ENCODE results near the gene SEPHS2.
"Not testable (repeated sequence)": the region's sequence is repeated elsewhere in the genome, so short reads cannot be mapped to it uniquely, and the experiment has no call there.

The SEPHS2 gene, protein sequence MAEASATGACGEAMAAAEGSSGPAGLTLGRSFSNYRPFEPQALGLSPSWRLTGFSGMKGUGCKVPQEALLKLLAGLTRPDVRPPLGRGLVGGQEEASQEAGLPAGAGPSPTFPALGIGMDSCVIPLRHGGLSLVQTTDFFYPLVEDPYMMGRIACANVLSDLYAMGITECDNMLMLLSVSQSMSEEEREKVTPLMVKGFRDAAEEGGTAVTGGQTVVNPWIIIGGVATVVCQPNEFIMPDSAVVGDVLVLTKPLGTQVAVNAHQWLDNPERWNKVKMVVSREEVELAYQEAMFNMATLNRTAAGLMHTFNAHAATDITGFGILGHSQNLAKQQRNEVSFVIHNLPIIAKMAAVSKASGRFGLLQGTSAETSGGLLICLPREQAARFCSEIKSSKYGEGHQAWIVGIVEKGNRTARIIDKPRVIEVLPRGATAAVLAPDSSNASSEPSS

DNA sequence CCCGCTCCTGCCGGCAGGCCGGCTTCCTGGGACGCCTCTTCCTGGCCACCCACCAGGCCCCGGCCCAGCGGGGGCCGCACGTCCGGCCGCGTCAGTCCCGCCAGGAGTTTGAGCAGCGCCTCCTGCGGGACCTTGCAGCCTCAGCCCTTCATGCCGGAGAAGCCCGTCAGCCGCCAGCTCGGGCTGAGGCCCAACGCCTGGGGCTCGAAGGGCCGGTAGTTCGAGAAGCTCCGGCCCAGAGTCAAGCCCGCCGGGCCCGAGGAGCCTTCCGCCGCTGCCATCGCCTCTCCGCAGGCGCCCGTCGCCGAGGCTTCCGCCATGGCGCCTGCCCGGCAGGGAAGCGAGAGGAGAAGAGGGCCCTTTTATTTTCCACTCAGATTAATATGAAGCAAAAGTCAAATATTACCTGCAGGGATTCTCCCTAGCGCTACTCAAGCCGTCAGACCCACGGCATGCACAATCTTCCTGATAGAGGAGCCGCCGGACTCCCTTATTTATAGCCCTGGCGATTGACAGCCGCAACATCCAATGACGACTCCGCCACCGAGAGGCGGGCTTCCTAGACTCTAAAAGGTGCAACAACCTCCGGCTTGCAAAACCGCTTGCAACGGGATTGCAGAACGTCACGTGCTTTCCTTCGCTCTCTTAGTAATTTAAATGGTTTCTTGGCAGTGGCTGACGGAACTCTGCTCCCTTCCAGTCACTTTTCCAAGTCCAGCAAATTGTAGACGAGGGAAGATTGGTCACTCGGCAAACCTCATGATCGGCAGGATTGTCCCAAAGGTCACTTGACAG lies at the start of gene SEPHS2:
SEPHS2 (minus strand) TSS at position 467 of the 795 bp plus-strand sequence; CDS start at position 320, 147 bp downstream.
- DNase-seq = peak; percentile 96

DNA sequence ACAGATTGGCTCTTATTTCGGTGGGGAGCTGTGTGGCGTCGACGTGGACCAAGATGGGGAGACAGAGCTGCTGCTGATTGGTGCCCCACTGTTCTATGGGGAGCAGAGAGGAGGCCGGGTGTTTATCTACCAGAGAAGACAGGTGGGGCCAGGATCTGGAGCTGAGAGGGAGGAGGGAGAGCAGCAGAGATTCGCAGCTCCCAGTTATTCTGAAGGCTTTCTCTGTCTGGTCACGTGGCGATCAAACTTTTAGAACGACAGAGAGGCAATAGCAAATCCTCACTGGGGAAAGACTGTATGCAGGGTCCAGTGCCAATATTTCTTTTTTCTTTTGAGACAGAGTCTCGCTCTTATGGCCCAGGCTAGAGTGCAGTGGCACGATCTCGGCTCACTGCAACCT lies 49.0 kb upstream of the SEPHS2 start:
- DNase-seq = no peak

DNA sequence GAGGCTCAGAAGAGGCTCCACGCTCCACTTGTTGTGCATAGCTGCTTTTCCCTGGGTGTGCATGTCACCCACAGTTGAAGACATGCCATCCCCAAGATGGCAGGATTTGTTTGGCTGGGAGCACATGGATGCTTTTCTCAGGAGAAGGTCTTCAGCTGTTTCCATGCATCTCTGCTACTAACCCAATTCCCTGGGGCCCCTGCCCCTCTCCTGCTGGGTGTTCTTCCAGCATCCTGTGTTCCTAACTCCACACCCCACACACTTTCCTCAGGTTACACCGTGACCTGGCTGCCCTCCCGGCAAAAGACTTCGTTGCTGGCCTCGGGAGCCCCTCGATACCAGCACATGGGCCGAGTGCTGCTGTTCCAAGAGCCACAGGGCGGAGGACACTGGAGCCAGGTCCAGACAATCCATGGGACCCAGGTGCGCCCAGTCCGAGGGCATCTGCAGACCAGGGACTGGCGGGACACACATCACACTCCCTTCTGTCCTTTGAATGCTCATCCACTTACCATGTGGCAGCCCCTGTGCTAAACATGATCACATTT lies 48.3 kb upstream of the SEPHS2 start:
- DNase-seq = no peak

DNA sequence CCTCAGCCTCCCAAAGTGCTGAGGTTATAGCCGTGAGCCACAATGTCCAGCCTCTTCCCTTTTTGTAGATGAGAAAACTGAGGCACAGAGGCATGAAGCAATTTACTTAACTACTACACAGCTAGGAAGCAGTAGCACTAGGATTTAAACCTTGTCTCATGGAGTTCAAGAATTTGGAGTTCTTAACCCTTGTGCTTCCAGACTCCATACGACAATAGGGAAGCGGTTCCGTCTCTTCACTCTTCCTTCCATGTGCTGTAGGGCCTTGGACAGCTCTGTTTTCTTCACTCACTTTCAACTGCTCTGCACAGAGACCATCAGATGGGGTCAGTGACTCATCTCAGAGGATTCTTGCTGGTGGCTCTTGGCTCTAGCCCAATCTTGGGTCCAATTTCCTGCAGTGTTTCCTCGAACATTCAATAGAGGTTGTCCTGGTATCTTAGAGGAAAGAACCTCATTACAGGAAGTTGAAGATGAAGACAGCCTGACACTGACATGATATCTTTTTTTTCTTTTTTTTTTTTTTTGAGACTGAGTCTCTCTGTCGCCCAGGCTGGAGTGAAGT lies 46.2 kb upstream of the SEPHS2 start:
- DNase-seq = no peak

DNA sequence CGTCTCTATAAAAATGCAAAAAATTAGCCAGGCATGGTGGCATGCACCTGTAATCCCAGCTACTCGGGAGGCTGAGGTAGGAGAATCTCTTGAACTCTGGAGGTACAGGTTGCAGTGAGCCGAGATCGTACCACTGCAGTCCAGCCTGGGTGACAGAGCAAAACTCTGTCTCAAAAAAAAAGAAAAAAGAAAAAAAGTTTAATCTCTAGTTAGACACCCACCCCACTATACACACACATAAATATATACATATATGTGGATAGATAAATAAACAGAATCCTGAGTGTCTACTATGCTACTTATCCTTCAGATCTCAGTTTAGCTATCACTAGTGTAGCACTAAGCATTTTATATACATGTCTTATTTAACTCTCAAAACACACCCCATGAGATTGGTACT lies 45.6 kb upstream of the SEPHS2 start:
- no peak for DNase-seq

DNA sequence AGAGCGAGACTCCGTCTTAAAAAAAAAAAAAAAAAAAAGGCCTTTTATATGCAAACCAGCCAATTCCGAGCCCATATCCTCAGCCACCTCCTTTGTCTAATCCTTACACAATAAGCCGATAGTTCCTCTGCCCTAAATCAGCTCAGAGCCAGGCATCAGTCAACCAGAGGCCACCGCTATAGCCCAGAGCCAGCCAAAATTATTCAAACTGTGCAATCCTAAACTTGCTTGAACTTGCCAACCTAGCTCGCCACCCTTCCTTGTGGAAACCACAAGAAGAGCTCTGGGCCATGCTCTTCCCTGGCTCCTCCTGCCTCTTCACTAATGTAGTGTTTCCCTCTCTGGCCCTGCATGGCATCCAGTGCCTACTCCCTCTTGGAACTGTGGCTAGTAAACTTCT lies 44.5 kb upstream of the SEPHS2 start:
- no peak for DNase-seq

DNA sequence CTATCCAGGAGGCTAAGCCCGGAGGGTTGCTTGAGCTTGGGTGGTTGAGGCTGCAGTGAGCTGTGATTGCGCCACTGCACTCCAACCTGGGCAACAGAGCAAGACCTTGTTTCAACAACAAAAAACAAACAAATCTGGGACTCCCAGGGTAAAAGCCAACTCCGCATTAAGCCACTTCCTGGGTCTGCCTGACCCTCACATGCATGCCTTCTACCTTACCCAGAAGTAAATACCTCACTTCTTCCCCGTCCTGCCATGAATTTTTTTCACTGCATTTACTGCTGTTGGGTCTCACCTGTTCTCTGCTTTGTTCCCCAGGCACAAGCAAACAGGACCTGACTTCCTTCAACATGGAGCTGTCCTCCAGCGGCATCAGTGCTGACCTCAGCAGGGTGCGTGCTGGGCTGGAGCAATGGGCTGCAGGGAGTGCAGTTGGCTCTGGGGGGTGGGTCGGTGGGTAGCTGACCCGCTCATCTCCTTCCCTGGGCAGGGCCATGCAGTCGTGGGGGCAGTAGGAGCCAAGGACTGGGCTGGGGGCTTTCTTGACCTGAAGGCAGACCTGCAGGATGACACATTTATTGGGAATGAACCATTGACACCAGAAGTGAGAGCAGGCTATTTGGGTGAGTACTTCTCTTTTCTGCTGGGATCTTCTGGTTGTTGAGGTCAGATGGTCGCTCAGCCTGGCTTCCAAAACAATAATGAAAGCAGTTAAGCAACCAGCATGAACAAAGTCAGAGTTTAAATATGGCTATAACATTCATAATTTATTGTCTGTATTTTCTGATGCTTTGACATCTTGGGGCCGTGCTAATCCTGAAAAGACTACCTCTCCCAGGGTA lies 43.3 kb upstream of the SEPHS2 start:
- DNase-seq = no peak

DNA sequence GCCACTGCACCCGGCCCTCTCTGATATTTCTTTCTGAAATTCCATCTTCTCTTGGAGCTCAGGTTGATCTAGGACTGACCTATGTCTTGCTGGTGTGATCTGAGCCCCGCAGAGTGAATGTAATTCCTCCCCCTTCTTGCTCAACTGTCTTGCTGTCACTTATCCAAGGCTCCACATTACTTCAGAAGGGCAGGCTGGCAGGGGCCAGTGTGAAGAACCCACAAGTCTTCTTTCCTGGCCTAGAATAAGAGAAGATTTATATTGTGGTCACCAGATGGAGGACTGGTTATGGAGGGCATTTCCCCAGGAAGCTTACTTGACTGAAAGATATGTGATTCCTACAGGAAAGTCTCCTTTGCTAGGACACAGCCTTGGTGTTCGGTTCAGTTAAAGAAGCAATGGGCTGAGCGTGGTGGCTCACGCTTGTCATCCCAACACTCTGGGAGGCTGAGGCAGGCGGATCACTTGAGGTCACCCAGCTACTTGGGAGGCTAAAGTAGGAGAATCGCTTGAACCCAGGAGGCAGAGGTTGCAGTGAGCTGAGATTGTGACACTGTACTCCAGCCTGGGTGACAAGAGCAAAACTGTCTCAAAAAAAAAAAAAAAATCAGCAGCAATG lies 40.3 kb upstream of the SEPHS2 start:
- no peak for DNase-seq

DNA sequence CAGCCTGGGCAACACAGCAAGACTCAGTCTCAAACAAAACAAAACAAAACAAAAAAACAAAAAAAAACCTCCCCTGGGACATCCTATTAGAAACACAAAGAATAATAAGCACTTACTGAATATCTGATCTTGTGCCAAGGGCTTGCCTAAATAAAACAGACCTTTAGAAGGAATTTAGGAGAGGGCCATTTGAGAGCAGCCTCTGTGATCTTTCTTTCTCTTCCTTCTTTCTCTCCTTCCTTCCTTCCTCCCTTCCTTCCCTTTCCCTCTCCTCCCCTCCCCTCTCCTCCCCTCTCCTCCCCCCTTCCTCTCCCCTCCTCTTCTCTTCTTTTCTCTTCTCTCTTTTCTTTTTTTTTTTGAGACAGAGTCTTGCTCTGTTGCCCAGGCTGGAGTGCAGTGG lies 39.2 kb upstream of the SEPHS2 start:
- DNase-seq = no peak

DNA sequence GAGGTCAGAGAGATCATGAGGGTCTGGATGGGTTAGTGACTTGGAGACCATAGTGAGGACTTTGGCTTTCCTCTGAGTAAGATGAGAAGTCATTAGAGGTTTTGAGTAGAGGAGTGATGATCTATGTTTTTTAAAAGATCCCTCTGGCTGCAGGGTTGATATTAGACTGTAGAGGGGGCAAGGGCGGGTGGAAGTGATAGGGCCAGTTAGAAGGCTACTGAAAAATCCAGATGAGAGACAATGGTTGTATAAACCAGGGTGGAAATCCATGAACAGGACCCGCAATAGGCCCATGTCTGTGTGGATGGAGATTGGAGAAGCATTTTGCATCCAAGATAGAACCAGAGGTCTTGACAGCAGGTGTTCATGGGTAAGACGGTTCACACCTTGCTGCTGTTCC lies 36.7 kb upstream of the SEPHS2 start:
- no peak for DNase-seq

DNA sequence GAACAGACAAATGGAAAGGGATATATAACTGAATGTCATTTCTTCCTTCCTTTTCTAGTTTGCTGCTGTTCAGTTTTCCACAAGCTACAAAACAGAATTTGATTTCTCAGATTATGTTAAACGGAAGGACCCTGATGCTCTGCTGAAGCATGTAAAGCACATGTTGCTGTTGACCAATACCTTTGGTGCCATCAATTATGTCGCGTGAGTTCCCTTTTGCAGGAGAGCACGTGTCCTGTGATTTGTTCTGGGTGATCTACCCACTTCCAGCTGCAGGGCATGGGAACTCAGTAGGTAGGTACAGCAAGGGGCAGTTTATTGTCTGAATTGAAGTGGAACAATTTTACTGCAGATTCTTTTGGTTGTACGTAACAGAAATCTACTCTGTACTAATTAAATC lies 35.7 kb upstream of the SEPHS2 start:
- DNase-seq = no peak

DNA sequence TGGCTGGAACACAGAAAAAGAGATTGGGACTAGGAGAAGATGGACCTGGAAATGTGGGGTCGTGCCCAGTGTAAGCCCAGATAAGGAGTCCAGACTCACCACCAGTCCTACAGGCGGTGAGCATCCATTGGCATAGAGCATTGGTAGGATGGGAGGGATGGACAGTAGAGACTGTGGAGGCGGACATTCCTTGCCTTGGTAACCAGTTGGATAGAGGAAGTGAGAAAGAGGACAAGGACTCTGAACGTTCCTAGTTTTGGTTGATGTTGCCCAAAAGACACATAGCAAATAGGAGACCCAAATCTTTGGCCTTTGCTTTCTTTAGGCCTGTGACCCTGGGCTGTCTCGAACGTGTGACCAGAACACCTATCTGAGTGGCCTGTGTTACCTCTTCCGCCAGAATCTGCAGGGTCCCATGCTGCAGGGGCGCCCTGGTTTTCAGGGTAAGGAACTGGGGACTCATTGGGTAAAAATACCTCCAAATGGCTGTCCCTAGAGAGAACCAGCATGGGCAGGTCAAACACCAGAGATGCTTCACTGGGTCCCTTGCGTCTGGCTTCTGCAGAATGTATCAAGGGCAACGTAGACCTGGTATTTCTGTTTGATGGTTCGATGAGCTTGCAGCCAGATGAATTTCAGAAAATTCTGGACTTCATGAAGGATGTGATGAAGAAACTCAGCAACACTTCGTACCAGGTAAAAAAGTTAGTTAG lies 33.2 kb upstream of the SEPHS2 start:
- no peak for DNase-seq

DNA sequence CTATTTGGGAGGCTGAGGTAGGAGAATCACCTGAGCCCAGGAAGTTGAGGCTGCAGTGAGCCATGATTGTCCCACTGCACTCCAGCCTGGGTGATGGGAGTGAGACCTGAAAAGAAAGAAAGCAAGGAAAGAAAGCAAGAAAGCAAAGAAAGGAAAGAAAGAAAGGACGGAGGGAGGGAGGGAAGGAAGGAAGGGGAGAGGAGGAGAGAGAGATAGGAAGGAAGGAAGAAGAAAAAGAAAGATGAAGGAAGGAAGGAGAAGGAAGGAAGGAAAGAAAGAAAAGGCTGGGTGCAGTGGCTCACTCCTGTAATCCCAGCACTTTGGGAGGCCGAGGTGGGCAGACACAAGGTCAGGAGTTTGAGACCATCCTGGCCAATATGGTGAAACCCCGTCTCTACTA lies 32.1 kb upstream of the SEPHS2 start:
- DNase-seq = not testable (repeated sequence)

DNA sequence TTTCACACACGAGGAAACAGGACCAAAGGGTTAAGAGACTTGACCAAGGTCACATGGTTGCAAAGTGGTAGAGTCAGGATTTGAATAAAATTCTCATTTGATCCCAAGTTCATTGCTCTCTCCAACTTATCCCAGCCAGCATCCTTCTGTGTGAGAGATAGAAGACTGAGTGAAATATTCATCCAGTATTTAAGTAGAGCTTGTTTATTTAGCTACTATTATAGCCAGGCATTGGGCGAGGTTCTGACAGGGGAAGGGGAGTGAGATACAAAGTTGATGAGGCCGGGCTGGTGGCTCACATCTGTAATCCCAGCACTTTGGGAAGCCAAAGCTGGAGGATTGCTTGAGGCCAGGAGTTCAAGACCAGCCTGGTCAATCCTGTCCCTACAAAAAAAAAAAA lies 31.3 kb upstream of the SEPHS2 start:
- DNase-seq = no peak

DNA sequence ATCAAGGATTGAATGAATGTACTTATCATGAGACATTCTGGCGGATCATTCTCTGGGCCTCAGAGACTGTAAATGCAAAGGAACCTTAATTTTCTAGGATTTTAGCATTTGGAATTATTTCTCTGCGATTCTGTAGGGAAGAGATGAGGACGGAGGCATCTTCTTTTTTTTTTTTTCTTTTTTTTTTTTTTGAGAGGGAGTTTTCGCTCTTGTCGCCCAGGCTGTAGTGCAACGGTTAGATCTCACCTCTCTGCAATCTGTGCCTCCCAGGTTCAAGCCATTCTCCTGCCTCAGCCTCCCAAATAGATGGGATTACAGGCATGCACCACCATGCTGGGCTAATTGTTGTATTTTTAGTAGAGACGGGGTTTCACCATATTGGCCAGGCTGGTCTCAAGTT lies 29.0 kb upstream of the SEPHS2 start:
- DNase-seq = no peak

DNA sequence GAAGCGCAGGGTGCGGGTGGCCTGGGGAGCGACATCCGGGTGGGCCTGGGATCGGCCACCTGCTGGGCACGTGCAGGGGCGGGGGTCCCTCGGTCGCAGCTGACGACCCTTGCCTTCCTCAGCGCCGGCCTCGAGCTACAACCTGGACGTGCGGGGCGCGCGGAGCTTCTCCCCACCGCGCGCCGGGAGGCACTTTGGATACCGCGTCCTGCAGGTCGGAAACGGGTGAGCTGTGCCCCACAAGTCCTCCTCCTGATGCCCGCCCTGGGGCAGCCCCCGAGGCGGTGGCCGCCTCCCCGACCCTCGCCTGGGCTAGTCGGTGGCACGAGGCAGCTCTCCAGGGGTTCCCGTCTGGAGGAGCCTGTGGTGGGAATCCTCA lies 28.4 kb upstream of the SEPHS2 start:
- DNase-seq = no peak

DNA sequence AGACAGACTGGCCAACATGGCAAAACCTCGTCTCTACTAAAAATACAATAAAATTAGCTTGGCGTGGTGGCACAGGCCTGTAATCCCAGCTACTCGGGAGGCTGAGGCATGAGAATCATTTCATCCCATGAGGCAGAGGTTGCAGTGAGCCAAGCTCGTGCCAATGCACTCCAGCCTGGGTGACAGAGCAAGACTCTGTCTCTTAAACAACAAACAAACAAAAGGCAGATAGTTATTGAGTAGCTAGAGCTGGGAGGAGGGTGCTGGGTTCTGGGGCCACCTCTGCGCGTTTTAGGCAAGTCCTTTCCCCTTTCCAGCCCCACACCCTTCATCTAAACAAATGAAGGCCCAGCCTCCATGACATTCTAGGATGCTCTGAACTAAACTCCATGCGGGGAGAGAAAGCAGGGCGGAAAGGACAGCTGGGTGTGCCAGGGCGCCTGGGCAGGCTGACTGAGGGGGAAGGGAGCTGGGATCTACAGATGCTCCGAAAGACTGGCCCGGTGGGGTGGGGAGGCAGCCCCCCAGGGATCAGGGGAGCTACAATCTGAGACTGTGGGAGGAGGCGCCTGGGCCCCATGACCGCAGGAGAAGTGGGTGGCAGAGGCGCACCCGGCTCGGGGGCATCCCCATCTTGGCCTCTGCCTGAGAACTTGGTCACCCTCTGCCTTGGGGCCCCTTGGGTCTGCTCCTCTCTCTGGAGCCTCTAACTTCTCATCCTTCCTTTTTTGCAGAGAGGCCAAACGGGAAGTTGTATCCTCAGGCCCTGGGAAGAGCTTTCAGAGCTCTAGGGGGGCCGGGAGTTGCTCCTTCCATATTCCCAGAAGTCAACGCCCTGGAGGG lies 27.8 kb upstream of the SEPHS2 start:
- DNase-seq = no peak

DNA sequence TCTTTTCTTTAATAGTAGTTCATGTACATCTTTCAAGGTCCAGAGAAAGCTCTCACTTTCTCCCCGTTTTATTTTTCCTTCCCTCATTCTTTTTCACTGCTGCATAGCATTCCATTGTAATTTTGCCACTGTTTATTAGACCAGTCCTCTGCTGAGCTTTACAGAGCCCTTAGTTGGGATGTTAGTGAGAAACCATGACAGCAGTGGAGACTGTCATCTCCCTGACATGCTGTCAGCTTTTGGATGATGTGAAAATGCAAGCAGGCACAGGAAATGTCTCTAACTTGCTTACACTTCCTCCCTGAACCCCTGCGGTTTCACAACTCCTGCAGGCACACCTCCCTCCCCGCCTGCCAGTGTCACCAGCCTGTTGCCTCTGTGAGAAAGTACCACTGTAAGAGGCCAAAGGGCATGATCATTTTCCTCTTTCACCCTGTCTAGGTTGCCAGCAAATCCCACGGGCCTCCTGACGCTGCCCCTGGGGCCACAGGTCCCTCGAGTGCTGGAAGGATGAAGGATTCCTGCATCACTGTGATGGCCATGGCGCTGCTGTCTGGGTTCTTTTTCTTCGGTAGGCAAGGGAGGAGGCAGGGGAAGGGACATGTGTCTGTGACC lies 26.8 kb upstream of the SEPHS2 start, which contains the start of gene ITGAL:
ITGAL (plus strand) TSS at position 415 of the 615 bp plus-strand sequence; CDS start at position 511, 96 bp downstream.
- no peak for DNase-seq

DNA sequence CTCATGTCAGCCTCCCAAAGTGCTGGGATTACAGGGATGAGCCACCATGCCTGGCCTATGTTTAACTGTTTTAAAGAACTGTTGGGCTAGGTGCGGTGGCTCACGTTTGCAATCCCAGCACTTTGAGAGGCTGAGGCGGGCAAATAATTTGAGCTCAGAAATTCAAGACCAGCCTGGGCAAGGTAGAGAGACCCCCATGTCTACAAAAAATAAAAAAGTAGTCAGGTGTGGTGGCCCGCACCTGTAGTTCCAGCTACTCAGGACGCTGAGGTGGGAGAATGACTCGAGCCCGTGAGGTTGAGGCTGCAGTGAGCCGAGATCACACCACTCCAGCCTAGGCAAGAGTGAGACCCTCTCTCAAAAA lies 24.9 kb upstream of the SEPHS2 start:
- DNase-seq = no peak

DNA sequence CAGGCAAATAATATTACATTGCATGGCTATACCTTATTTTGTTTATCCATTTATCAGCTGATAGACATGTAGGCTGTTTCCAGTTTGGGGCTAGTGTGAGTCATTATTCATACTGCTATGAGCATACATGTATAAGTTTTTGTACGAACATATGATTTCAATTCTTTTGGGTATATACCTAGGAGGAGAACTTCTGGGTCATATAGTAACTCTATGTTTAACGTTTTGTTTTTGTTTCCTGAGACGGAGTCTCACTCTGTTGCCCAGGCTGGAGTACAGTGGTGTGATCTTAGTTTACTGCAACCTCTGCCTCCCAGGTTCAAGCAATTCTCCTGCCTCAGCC lies 24.5 kb upstream of the SEPHS2 start:
- no peak for DNase-seq

Measured in COR-L47 (cell line).